Transverse colon (tissue), 4 donors: ENCODE measurements around the gene CTDNEP1.

Experiments used
- CTCF ChIP-seq, 5 experiments: fragments of 200-600 bp in 3 of 5; fragments of 450-650 bp in 2 of 5; sonication (generic) in 3 of 5; IDR thresholded peaks; 1 replicate in 2 of 5; 2 replicates in 3 of 5; pipeline ENCODE4 v1.5.1; 2016 to 2017; ENCODE audit warnings: antibody characterized with exemption in 5 of 5, inconsistent platforms in 3 of 5, mild to moderate bottlenecking in 2 of 5, moderate library complexity in 1 of 5
- POLR2A ChIP-seq: fragments of 450-650 bp; IDR thresholded peaks from one replicate; pipeline ENCODE4 v1.6.1; 2016; ENCODE audit warnings: antibody characterized with exemption, mild to moderate bottlenecking, moderate library complexity
- POLR2AphosphoS5 ChIP-seq, 3 donors: sonication (generic); formaldehyde crosslinking; IDR thresholded peaks; one replicate each; pipeline ENCODE4 v1.6.1; 2016; ENCODE audit warnings: antibody characterized with exemption in 3 of 3

GRCh38 chr17:7260151-7260550, 8.6 kb upstream of the CTDNEP1 start:
- TF ChIP-seq CTCF (IDR thresholded peaks at IDR 0.05), result no peak
- TF ChIP-seq POLR2A, result no peak
- peak in 2 of 3 donors; percentile 14 to 89 for TF ChIP-seq POLR2AphosphoS5 (IDR thresholded peaks at IDR 0.05)
